ENCODE data around the gene USP13.

Gene USP13

DNA sequence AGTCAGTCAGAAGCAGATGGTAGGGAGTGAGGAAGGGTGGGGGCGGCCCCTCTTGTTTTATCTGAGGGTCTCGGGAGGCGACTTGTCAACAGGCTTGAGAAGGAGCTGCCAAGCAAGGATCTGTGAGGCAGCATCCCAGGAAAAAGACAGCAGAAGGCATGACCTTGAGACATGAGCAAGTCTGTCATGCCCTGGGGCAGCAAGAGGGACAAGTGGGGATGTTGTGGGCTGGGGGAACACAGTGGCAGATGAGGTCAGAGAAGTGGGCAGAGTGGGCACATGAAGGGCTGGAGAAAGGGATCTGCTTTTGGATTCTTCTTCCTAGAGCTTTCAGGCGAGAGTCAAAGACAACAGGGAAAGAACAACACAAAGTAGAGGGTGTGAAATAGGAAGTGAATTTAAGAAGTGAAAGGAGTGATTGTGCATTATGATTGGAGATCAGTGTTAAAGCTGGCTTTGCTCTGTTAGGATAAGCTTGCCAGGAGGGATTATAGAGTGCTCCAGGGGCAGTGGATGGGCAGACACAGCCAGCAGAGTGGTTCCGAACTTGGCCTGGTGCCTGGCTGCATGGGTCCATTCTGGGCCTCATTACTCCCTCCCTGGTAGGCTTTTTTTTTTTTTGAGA, 73.3 kb downstream of the USP13 start:
- TF ChIP-seq, protein P1, sequence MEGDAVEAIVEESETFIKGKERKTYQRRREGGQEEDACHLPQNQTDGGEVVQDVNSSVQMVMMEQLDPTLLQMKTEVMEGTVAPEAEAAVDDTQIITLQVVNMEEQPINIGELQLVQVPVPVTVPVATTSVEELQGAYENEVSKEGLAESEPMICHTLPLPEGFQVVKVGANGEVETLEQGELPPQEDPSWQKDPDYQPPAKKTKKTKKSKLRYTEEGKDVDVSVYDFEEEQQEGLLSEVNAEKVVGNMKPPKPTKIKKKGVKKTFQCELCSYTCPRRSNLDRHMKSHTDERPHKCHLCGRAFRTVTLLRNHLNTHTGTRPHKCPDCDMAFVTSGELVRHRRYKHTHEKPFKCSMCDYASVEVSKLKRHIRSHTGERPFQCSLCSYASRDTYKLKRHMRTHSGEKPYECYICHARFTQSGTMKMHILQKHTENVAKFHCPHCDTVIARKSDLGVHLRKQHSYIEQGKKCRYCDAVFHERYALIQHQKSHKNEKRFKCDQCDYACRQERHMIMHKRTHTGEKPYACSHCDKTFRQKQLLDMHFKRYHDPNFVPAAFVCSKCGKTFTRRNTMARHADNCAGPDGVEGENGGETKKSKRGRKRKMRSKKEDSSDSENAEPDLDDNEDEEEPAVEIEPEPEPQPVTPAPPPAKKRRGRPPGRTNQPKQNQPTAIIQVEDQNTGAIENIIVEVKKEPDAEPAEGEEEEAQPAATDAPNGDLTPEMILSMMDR (conservative IDR thresholded peaks at IDR 0.05), result no peak
- TF ChIP-seq ZFX (IDR thresholded peaks at IDR 0.05), result no peak
- no peak overlapping the region for H3K27ac ChIP-seq

DNA sequence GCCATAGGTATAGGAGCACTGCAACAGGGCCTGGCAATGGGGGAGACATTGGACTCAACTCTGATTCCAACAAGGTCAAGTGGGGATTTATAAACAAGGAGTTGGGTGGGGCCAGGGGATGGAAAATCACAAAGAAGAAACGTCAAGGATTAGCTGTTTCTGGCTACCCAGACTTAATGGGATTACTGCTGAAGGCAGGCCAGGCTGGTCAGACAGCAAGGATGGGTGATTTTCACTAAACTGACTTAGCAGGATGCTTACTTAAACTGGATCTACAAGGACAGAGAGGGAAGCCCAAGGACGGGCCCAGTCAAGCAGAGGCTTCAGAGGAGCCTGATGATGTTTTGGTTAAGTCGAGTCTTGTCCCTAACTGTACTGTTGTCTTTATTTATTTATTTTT, 76.2 kb downstream of the USP13 start:
- TF ChIP-seq, protein P1 (conservative IDR thresholded peaks at IDR 0.05), result no peak
- no peak for TF ChIP-seq ZFX (IDR thresholded peaks at IDR 0.05)
- no peak overlapping the region for H3K27ac ChIP-seq

DNA sequence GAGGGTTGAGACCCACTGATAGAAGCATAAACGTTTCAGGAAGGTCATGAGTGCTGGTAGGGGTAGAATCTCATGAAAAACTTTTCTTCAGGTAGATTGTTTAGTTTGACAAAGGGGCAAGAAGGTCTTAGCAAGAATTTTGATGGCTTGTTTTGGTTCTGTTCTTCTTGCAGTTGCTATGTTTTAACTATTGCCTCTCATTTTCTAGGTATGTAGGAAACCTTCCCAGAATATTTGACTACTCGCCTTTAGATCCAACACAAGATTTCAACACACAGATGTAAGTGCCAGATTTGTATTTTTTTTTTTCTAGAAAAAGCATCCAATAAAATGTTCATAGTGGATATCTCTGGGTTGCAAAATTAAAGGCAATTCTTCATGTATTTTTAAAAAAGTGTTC, 77.1 kb downstream of the USP13 start:
- no peak overlapping the region for H3K27ac ChIP-seq
- no peak for TF ChIP-seq ZFX (IDR thresholded peaks at IDR 0.05)
- TF ChIP-seq, protein P1 (conservative IDR thresholded peaks at IDR 0.05), result no peak

DNA sequence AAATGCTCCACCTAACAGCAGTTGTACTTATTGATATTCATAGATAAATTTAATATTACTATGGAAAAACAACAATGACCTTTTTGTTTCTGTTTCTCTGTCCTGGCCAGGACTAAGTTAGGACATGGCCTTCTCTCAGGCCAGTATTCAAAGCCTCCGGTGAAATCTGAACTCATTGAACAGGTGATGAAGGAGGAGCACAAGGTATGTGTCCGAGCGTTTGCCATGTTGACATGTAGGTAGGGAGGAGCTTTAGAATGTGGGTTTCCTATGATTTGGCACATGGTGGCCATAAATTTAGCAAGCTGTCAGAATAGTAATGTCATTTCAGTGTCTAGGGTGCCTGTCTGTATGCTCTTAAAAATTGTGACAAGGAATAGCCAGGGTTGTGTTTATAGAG, 77.7 kb downstream of the USP13 start:
- no peak for TF ChIP-seq ZFX (IDR thresholded peaks at IDR 0.05)
- TF ChIP-seq, protein P1 (conservative IDR thresholded peaks at IDR 0.05), result no peak
- H3K27ac ChIP-seq, result no peak overlapping the region

DNA sequence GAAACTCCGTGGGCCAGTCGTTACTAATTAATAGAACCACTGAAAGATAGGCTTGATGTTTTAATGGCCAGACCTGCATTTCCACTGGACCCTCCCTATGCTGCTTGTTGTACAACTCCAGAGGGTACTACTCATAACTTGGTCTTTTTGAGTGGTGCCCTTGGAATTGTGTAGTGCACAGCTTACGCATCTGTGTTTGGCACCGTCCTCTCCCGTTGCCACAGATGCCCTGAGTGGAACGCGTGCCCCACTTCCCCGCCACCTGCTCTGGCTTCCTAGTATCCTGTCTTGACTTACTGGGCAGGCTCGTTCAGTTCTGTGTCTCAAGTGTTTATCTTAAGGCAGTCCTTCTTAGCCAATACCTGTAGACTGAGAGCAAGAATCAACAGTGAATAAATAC, 78.7 kb downstream of the USP13 start:
- H3K27ac ChIP-seq, result no peak overlapping the region
- TF ChIP-seq, protein P1 (conservative IDR thresholded peaks at IDR 0.05), result no peak
- no peak for TF ChIP-seq ZFX (IDR thresholded peaks at IDR 0.05)

DNA sequence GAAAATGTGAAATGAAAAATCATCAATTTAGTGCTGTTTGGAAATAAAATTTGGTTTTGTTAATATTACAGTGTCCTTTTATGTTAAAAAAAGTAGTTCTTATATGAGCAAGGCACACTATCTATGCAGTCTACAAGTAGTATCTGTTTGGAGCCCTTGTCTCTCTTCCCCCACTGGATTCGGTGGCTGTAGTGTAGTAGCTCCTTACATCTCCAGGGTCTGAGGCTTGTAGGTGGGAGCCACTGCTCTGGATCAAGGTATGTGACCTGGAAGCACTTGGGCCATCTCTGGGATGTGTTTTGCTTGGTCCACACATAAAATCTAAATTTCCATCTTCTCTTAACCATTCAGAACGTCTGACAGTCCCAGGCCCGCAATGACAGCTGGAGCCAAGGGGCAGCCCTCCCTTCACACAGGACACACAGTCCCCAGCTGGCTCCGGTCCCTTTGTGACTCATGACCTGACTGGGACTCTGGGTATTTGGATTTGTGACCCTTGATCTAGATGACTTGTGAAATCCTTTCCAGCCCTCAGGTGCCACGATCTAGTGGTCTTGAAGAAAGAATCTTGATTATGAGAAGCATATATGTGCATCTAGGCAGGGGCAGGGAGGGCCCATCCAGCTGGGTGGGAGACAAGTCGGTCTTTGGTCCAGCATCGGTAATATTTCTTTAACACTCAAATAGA, 80.0 kb downstream of the USP13 start:
- no peak for TF ChIP-seq ZFX (IDR thresholded peaks at IDR 0.05)
- TF ChIP-seq, protein P1 (conservative IDR thresholded peaks at IDR 0.05), result no peak
- no peak overlapping the region for H3K27ac ChIP-seq

DNA sequence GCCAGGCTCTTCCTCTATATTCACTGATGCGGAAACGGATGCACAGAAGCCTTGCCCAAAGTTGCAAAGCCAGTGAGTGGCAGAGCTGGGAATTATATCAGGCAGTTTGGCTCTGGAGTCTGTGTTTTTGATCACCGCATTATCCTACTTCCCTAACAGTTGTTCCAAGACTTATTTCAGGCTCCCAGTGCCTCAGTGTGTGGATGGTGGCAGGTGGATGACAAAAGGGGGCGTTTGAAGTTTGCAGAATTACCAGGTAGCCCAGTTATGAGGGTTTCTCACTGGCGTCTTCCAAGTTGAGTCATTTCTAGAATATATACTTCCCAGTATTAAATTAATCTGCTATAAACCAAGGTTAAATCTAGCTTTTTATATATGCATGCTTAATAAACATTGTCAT, 81.0 kb downstream of the USP13 start:
- no peak overlapping the region for H3K27ac ChIP-seq
- TF ChIP-seq ZFX (IDR thresholded peaks at IDR 0.05), result no peak
- TF ChIP-seq, protein P1 (conservative IDR thresholded peaks at IDR 0.05), result no peak
